Endothelial cell of umbilical vein (primary cell): Measurements from ENCODE around the gene RAB43. TPM values are rescaled to one million over a fixed set of nuclear protein-coding genes. Genes with fewer than 3 reads are reported as not detected.

Experiments used
- BruUV-seq: library from RNA; stranded (reverse); fragments of 400-500 nt; replicated peaks from 2 replicates; lab custom pipeline; 2021; lab: Mats Ljungman, UMichigan
- CTCF ChIA-PET: fragments of 300-600, 350-600 bp; sonication (Branson Sonifier 250); formaldehyde crosslinking; loops from one replicate; lab custom pipeline; 2021; ENCODE audit warnings: antibody characterized with exemption, inconsistent platforms; lab: Charles Lee
- POLR2A ChIA-PET: fragments of 300-600, 350-600 bp; sonication (Branson Sonifier 250); formaldehyde crosslinking; loops from one replicate; lab custom pipeline; 2021; ENCODE audit warnings: antibody characterized with exemption, inconsistent platforms; lab: Charles Lee
- DNase-seq: peaks from one replicate; pipeline ENCODE4 v3.0.0-alpha.2; 2011; ENCODE audit warnings: low read depth, low spot score
- FAIRE-seq: peaks from 2 replicates; lab custom pipeline; 2011; peaks lifted over from hg19 to GRCh38; lab: Jason Lieb, UNC
- H2AFZ ChIP-seq: 2 replicates; pipeline ENCODE4 v1.6.0; 2012; ENCODE audit warnings: low read depth, low read length, control low read depth, inconsistent platforms
- H3K27ac ChIP-seq: 2 replicates; pipeline ENCODE4 v1.5.1; 2011; ENCODE audit warnings: low read depth, mild to moderate bottlenecking, control low read depth, low read length, moderate library complexity; ENCODE audit not compliant: insufficient read depth
- H3K27me3 ChIP-seq, 2 experiments: 2 replicates each; pipeline versions ENCODE4 v1.6.0 to v1.6.1; 2011; ENCODE audit warnings: low read length in 2 of 2, mixed read lengths in 1 of 2; ENCODE audit not compliant: control insufficient read depth in 2 of 2, insufficient read depth in 2 of 2
- H3K36me3 ChIP-seq, 2 experiments: 2 replicates in 1 of 2; 3 replicates in 1 of 2; pipeline ENCODE4 v1.5.1; 2011; ENCODE audit warnings: low read length in 2 of 2, mild to moderate bottlenecking in 1 of 2, moderate library complexity in 1 of 2; ENCODE audit not compliant: control insufficient read depth in 2 of 2, insufficient read depth in 2 of 2; ENCODE audit errors: extremely low read depth in 1 of 2
- H3K4me1 ChIP-seq: 3 replicates; pipeline ENCODE4 v1.5.1; 2011; ENCODE audit warnings: mild to moderate bottlenecking, low read length; ENCODE audit not compliant: control insufficient read depth, insufficient read depth; ENCODE audit errors: extremely low read depth
- H3K4me2 ChIP-seq: 2 replicates; pipeline ENCODE4 v1.6.1; 2011; ENCODE audit warnings: low read length, control low read depth, mixed read lengths; ENCODE audit not compliant: insufficient read depth
- H3K4me3 ChIP-seq, 3 experiments: fragments of 200-600 bp in 1 of 3; sonication (generic), shearing (Covaris generic) in 1 of 3; replicated peaks in 1 of 3; 2 replicates each; pipeline ENCODE4 v1.5.1; 2011 to 2016; ENCODE audit warnings: control low read depth in 3 of 3, low read length in 3 of 3, mild to moderate bottlenecking in 2 of 3, inconsistent platforms in 1 of 3, low read depth in 1 of 3, moderate library complexity in 1 of 3; ENCODE audit not compliant: insufficient read depth in 1 of 3
- H3K79me2 ChIP-seq: 2 replicates; pipeline ENCODE4 v1.6.0; 2012; ENCODE audit warnings: low read length, inconsistent platforms; ENCODE audit not compliant: control insufficient read depth, insufficient read depth
- H3K9ac ChIP-seq: replicated peaks from 2 replicates; pipeline ENCODE3; 2011; ENCODE audit warnings: low read length, control low read depth; ENCODE audit not compliant: insufficient read depth; ENCODE audit errors: extremely low read depth
- H3K9me1 ChIP-seq: replicated peaks from 3 replicates; pipeline ENCODE4 v1.6.0; 2011; ENCODE audit warnings: mild to moderate bottlenecking, low read length; ENCODE audit not compliant: control insufficient read depth, insufficient read depth; ENCODE audit errors: extremely low read depth
- H3K9me3 ChIP-seq: replicated peaks from 2 replicates; pipeline ENCODE4 v1.5.1; 2012; ENCODE audit warnings: low read length, inconsistent platforms; ENCODE audit not compliant: control insufficient read depth, insufficient read depth
- H4K20me1 ChIP-seq: replicated peaks from 2 replicates; pipeline ENCODE3; 2011; ENCODE audit warnings: mild to moderate bottlenecking, low read length; ENCODE audit not compliant: control insufficient read depth, insufficient read depth; ENCODE audit errors: extremely low read depth
- EZH2 ChIP-seq: IDR thresholded peaks from 2 replicates; pipeline ENCODE4 v1.6.1; 2012; ENCODE audit warnings: borderline replicate concordance, low read depth, mild to moderate bottlenecking, moderate library complexity, low read length, inconsistent platforms; ENCODE audit not compliant: severe bottlenecking
- FOS ChIP-seq: IDR thresholded peaks from 2 replicates; pipeline ENCODE4 v1.6.1; 2011; ENCODE audit warnings: mild to moderate bottlenecking, low read length, moderate library complexity, borderline replicate concordance; ENCODE audit not compliant: insufficient read depth
- GATA2 ChIP-seq: IDR thresholded peaks from 2 replicates; pipeline ENCODE4 v1.7.0; 2011; ENCODE audit warnings: low read depth, mild to moderate bottlenecking, moderate library complexity, mixed read lengths, low read length; ENCODE audit not compliant: insufficient read length, insufficient read depth
- JUN ChIP-seq: IDR thresholded peaks from 2 replicates; pipeline ENCODE4 v1.6.1; 2011; ENCODE audit warnings: borderline replicate concordance, low read depth; ENCODE audit not compliant: insufficient read length, insufficient read depth
- MYC ChIP-seq: IDR thresholded peaks from one replicate; pipeline ENCODE4 v1.6.1; 2011; ENCODE audit warnings: mild to moderate bottlenecking, low read depth, low read length
- POLR2A ChIP-seq: IDR thresholded peaks from 2 replicates; pipeline ENCODE4 v1.6.1; 2012; ENCODE audit warnings: low read depth, mild to moderate bottlenecking, control low read depth, low read length
- POLR2AphosphoS5 ChIP-seq: IDR thresholded peaks from 2 replicates; pipeline ENCODE4 v1.6.1; 2012; ENCODE audit warnings: low read depth, mild to moderate bottlenecking, control low read depth, low read length, moderate library complexity; ENCODE audit not compliant: insufficient read depth
- dilution Hi-C: fragments of 300-500 bp; cut with MboI; formaldehyde crosslinking; loops from one replicate; pipeline ENCODE4 v1.15.0; 2019; ENCODE audit warnings: low sequenced_read_pairs; ENCODE audit not compliant: extremely low pct_ligation_motif_present
- intact Hi-C: fragments of 100-400 bp; cut with micrococcal nuclease; formaldehyde crosslinking; loops from one replicate; pipeline ENCODE4 v1.10.0; 2022
- polyA plus RNA-seq, 4 experiments: library from polyadenylated mRNA; depleted of rRNA in 3 of 4; stranded (reverse) in 3 of 4; unstranded in 1 of 4; fragments of >200 nt; gene quantifications; 2 replicates each; pipeline versions ENCODE4 v1.2.1 to v1.2.3, GENCODE V29; 2011 to 2012; ENCODE audit warnings: missing spikeins in 1 of 4
- total RNA-seq: library from RNA; stranded (reverse); gene quantifications from 2 replicates; pipeline ENCODE4 v1.2.3, GENCODE V29; 2021
- TF ChIP-seq, protein P1 (sequence below): IDR thresholded peaks from 2 replicates; pipeline ENCODE4 v1.6.1; 2011; ENCODE audit not compliant: insufficient read depth, insufficient read length
- TF ChIP-seq, protein P2 (sequence below), 2 donors: IDR thresholded peaks; 1 replicate in 1 of 2; 2 replicates in 1 of 2; pipeline ENCODE4 v1.5.1; 2011; ENCODE audit warnings: low read length in 2 of 2, mild to moderate bottlenecking in 2 of 2, moderate library complexity in 2 of 2, control low read depth in 1 of 2, inconsistent platforms in 1 of 2, low read depth in 1 of 2; ENCODE audit not compliant: insufficient read depth in 1 of 2; ENCODE audit errors: extremely low read depth in 1 of 2

The RAB43 gene
- total and polyA plus RNA-seq, 2 donors (not counting 3 experiments of a cell fraction or from before 2014, with no cell fraction given), result 18.5 to 31.5 TPM

DNA sequence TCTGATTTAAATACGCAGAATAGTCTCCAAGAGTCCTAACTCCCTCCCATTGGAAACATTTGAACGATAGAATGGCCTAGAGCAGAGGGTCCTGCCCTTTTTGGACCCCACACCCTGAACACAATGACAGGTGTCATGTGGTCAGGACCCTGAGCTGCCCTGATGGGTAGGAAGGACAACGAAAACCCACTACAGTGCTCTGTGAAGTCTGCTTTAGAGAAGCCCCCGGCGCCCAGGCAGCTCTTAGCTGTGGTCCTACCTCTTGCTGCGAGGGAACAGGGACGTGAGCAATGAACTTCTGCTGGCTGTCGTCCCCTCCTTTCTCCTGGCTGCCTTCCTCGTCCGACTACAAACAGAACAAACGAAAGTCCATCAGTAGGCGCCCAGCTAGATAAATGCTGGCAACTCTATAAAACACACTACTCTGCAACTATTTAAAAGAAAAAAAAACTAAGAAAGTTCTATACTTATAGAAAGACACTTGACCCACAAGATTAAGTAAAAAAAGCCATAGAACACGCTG lies 8.7 kb upstream of the RAB43 start:
- H2AFZ ChIP-seq, result no peak overlapping the region
- CTCF ChIA-PET, result interaction anchor here (0.7 to 1.5 kb wide), 2 partner anchors 8 to 79 kb away, joined by 3 to 4 read pairs; partner anchors contain the start of gene RAB43
- no peak overlapping the region for H3K4me3 ChIP-seq
- dilution Hi-C loops, result no loop called here
- peaks cover 21 to 47% of the 10 kb centered on the region in 2 experiments for H3K36me3 ChIP-seq
- TF ChIP-seq MYC (no peak), EZH2 (no peak), JUN (no peak), GATA2 (no peak), FOS (no peak), POLR2AphosphoS5 (no peak), POLR2A (no peak)
- TF ChIP-seq, protein P1, sequence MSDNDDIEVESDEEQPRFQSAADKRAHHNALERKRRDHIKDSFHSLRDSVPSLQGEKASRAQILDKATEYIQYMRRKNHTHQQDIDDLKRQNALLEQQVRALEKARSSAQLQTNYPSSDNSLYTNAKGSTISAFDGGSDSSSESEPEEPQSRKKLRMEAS, result no peak
- TF ChIP-seq, protein P2, sequence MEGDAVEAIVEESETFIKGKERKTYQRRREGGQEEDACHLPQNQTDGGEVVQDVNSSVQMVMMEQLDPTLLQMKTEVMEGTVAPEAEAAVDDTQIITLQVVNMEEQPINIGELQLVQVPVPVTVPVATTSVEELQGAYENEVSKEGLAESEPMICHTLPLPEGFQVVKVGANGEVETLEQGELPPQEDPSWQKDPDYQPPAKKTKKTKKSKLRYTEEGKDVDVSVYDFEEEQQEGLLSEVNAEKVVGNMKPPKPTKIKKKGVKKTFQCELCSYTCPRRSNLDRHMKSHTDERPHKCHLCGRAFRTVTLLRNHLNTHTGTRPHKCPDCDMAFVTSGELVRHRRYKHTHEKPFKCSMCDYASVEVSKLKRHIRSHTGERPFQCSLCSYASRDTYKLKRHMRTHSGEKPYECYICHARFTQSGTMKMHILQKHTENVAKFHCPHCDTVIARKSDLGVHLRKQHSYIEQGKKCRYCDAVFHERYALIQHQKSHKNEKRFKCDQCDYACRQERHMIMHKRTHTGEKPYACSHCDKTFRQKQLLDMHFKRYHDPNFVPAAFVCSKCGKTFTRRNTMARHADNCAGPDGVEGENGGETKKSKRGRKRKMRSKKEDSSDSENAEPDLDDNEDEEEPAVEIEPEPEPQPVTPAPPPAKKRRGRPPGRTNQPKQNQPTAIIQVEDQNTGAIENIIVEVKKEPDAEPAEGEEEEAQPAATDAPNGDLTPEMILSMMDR (IDR thresholded peaks at IDR 0.05; ENCODE audit: extremely low read depth in 1 of 2, insufficient read depth in 1 of 2, low read depth in 1 of 2, low read length in 2 of 2), result no peak
- FAIRE-seq (no peak), DNase-seq (no peak)
- H3K4me1 ChIP-seq, result no peaks in the 10 kb centered on the region
- H3K9me1 ChIP-seq, result no peaks in the 10 kb centered on the region
- no peak overlapping the region for H3K9ac ChIP-seq
- no peaks in the 10 kb centered on the region for H3K79me2 ChIP-seq
- H4K20me1 ChIP-seq, result no peaks in the 10 kb centered on the region
- BruUV-seq, result no TSS peak
- no peaks in the 10 kb centered on the region for H3K27me3 ChIP-seq
- no peak overlapping the region for H3K27ac ChIP-seq
- H3K9me3 ChIP-seq, result no peaks in the 10 kb centered on the region
- intact Hi-C loops, result no loop called here
- no peak overlapping the region for H3K4me2 ChIP-seq
- POLR2A ChIA-PET, result interaction anchor here (1.1 kb wide), 1 partner anchor 9 kb away, joined by 3 read pairs; the partner anchor contains the start of gene RAB43
